ENCODE data around the gene ACAD10.

GRCh38 chr12:111748867-111749266 lies 63.0 kb downstream of the ACAD10 start:
- TF ChIP-seq, protein P1, sequence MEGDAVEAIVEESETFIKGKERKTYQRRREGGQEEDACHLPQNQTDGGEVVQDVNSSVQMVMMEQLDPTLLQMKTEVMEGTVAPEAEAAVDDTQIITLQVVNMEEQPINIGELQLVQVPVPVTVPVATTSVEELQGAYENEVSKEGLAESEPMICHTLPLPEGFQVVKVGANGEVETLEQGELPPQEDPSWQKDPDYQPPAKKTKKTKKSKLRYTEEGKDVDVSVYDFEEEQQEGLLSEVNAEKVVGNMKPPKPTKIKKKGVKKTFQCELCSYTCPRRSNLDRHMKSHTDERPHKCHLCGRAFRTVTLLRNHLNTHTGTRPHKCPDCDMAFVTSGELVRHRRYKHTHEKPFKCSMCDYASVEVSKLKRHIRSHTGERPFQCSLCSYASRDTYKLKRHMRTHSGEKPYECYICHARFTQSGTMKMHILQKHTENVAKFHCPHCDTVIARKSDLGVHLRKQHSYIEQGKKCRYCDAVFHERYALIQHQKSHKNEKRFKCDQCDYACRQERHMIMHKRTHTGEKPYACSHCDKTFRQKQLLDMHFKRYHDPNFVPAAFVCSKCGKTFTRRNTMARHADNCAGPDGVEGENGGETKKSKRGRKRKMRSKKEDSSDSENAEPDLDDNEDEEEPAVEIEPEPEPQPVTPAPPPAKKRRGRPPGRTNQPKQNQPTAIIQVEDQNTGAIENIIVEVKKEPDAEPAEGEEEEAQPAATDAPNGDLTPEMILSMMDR (IDR thresholded peaks at IDR 0.05; ENCODE audit: low read length): no peak
- TF ChIP-seq EZH2 (optimal IDR thresholded peaks at IDR 0.05; ENCODE audit: low read depth, low read length): no peak

All from MM.1S (cell line).